Measurements from ENCODE around the gene ERN1. TPM values are rescaled to one million over a fixed set of nuclear protein-coding genes. Genes with fewer than 3 reads are reported as not detected.

ERN1 gene
- total RNA-seq, 1 experiment from 2014 or later, result 6.5 TPM

- no peak for TF ChIP-seq ZNF532 (CRISPR knock-in tag; IDR thresholded peaks at IDR 0.05; ENCODE audit: borderline replicate concordance)
- TF ChIP-seq, protein P1, sequence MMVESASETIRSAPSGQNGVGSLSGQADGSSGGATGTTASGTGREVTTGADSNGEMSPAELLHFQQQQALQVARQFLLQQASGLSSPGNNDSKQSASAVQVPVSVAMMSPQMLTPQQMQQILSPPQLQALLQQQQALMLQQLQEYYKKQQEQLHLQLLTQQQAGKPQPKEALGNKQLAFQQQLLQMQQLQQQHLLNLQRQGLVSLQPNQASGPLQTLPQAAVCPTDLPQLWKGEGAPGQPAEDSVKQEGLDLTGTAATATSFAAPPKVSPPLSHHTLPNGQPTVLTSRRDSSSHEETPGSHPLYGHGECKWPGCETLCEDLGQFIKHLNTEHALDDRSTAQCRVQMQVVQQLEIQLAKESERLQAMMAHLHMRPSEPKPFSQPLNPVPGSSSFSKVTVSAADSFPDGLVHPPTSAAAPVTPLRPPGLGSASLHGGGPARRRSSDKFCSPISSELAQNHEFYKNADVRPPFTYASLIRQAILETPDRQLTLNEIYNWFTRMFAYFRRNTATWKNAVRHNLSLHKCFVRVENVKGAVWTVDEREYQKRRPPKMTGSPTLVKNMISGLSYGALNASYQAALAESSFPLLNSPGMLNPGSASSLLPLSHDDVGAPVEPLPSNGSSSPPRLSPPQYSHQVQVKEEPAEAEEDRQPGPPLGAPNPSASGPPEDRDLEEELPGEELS (CRISPR knock-in tag; IDR thresholded peaks at IDR 0.05), result no peak
- no peak for TF ChIP-seq KAT7 (CRISPR knock-in tag; IDR thresholded peaks at IDR 0.05; ENCODE audit: borderline replicate concordance)
- no peak for TF ChIP-seq ATF1 (CRISPR knock-in tag; IDR thresholded peaks at IDR 0.05)
Observed at GRCh38 chr17:64103391-64104364, 26.3 kb downstream of the ERN1 start (continued).

GRCh38 chr17:64102627-64103390 is 27.1 kb downstream of the ERN1 start:
- H3K27me3 Mint-ChIP-seq (ENCODE audit: low read depth), result no peaks in the 10 kb centered on the region
- H3K4me3 Mint-ChIP-seq, result no peak overlapping the region
- DNase-seq (ENCODE audit: low spot score) (no peak), ATAC-seq (no peak)
- H3K27ac Mint-ChIP-seq, result no peak overlapping the region
- CTCF ChIA-PET, result interaction anchor here (2.1 to 2.2 kb wide), 2 partner anchors 31 to 39 kb away, joined by 6 read pairs; no protein-coding TSS in a partner anchor
- peaks cover 3% of the 10 kb centered on the region; the same call in 1 of the 2 replicates for H3K4me1 Mint-ChIP-seq
- H3K36me3 Mint-ChIP-seq, result no peaks in the 10 kb centered on the region
- no peaks in the 10 kb centered on the region for H3K9me3 Mint-ChIP-seq
- POLR2A ChIA-PET, result interaction anchor here (0.7 kb wide), 1 partner anchor 41 kb away, joined by 3 read pairs; no protein-coding TSS in a partner anchor
- TF ChIP-seq HMGA2 (CRISPR knock-in tag; IDR thresholded peaks at IDR 0.05), result no peak
- TF ChIP-seq, protein P2, sequence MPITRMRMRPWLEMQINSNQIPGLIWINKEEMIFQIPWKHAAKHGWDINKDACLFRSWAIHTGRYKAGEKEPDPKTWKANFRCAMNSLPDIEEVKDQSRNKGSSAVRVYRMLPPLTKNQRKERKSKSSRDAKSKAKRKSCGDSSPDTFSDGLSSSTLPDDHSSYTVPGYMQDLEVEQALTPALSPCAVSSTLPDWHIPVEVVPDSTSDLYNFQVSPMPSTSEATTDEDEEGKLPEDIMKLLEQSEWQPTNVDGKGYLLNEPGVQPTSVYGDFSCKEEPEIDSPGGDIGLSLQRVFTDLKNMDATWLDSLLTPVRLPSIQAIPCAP (CRISPR knock-in tag; IDR thresholded peaks at IDR 0.05), result no peak
- no peak for TF ChIP-seq ETV6 (CRISPR knock-in tag; IDR thresholded peaks at IDR 0.05)
- no peak for TF ChIP-seq RELA (CRISPR knock-in tag; IDR thresholded peaks at IDR 0.05; ENCODE audit: borderline replicate concordance)
- no peak for TF ChIP-seq AR (CRISPR knock-in tag; IDR thresholded peaks at IDR 0.05)
- no peak for TF ChIP-seq FOXJ3 (CRISPR knock-in tag; IDR thresholded peaks at IDR 0.05; ENCODE audit: borderline replicate concordance)
- TF ChIP-seq ZBTB21 (CRISPR knock-in tag; IDR thresholded peaks at IDR 0.05; ENCODE audit: borderline replicate concordance), result no peak
- TF ChIP-seq CREM (CRISPR knock-in tag; IDR thresholded peaks at IDR 0.05), result no peak
- TF ChIP-seq OVOL2 (CRISPR knock-in tag; IDR thresholded peaks at IDR 0.05; ENCODE audit: borderline replicate concordance), result no peak
- no peak for TF ChIP-seq ELF4 (CRISPR knock-in tag; IDR thresholded peaks at IDR 0.05; ENCODE audit: low read depth)
- TF ChIP-seq NFYB (CRISPR knock-in tag; conservative IDR thresholded peaks at IDR 0.05; ENCODE audit: low read depth), result no peak
- TF ChIP-seq, protein P3, sequence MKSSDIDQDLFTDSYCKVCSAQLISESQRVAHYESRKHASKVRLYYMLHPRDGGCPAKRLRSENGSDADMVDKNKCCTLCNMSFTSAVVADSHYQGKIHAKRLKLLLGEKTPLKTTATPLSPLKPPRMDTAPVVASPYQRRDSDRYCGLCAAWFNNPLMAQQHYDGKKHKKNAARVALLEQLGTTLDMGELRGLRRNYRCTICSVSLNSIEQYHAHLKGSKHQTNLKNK (CRISPR knock-in tag; IDR thresholded peaks at IDR 0.05), result no peak
- TF ChIP-seq E2F1 (CRISPR knock-in tag; IDR thresholded peaks at IDR 0.05), result no peak
- TF ChIP-seq ZSCAN18 (CRISPR knock-in tag; IDR thresholded peaks at IDR 0.05), result no peak
- no peak for TF ChIP-seq TEAD4 (CRISPR knock-in tag; IDR thresholded peaks at IDR 0.05)
- TF ChIP-seq TEAD1 (CRISPR knock-in tag; IDR thresholded peaks at IDR 0.05), result no peak

Measured in WTC11 (cell line).